ENCODE results near the gene NOTUM.
"Not testable (repeated sequence)": the region's sequence is repeated elsewhere in the genome, so short reads cannot be mapped to it uniquely, and the experiment has no call there.

NOTUM gene

DNA sequence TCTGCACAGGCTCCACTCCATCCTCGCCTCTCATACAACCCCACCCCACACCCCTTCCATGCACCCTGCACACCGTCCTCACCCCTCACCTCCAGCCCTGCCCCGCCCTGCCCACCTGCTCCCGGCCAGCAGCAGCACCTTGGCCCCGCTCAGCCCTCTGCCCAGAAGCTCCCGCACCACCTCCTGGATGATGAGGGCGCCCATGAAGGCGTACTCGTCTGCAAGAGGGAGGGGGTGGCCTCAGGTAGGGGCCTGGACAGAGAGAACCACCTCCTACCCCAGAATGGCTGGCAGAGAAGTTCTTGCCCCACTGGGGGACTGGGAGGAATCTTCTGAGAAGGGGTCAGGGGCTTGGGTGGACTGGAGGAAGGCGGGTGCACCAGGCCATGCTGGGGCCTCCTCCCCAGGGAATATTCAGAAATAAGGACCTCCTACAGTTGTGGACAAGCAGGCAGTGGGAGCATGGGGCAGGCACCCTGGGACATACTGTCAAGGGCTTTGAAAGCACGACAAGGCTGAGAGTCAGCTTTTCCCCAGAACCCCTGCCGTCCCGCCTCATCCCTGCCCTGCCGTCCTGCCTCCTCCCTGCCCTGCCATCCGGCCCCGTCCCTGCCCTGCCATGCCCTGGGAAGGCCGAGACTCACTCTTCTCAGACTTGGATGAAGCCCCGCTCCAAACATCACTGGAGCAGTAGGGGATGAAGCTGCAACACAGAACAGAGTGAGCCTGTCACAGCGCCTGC, 3.1 kb downstream of the NOTUM start:
- TF ChIP-seq, protein P1, sequence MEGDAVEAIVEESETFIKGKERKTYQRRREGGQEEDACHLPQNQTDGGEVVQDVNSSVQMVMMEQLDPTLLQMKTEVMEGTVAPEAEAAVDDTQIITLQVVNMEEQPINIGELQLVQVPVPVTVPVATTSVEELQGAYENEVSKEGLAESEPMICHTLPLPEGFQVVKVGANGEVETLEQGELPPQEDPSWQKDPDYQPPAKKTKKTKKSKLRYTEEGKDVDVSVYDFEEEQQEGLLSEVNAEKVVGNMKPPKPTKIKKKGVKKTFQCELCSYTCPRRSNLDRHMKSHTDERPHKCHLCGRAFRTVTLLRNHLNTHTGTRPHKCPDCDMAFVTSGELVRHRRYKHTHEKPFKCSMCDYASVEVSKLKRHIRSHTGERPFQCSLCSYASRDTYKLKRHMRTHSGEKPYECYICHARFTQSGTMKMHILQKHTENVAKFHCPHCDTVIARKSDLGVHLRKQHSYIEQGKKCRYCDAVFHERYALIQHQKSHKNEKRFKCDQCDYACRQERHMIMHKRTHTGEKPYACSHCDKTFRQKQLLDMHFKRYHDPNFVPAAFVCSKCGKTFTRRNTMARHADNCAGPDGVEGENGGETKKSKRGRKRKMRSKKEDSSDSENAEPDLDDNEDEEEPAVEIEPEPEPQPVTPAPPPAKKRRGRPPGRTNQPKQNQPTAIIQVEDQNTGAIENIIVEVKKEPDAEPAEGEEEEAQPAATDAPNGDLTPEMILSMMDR (IDR thresholded peaks at IDR 0.05; ENCODE audit: control extremely low read depth, extremely low read depth, low read depth, missing control alignments) = no peak
- DNase-seq (ENCODE audit: extremely low spot score) = no peak
- ChIA-PET CTCF (no interaction called here), POLR2A (no interaction called here)

DNA sequence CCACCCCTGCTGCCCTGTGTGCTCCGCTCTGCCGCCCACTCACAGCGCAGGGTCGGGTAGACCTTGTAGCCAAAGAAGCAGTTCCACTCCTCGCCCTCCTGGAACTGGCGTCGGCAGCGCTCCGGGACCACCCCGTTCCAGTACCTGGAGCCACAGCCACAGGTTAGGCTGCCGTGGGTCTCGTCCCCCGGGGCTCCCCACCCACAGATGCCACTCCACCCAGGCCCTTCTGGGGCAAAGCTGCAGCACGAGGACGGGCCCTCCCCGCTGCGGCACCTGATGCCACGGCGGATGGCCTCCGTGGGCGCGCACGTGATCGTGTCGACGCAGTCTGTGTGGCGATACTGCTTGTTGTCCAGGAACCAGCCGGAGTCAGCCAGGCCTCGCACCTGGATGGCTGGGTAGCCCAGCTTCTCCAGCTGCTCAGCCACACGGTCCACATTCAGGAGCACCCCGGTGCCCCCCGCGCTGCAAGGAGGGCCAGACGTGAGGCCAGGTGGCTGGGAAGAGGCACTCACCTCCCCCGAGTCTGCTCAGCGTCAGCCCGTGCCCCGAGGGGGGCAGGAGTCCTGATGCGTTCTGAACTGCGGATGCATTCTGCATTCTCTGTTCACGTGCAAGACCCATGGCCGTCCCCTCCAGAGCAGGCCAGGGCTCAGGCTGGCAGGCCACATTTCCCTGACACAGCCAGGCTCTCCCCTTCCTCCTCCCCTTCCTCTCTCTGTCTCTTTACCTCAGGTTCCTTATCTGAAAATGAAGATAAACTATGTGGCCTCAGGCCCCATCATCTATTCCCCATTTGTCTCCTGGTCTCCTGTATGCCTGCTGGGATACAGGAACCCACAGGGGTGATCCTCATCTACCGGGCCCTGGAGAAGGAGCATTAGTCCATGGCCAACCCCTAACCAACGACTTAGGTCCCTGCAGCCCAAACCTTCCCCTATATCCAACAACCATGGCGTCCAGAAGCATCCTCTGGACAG, 4.1 kb downstream of the NOTUM start:
- CTCF ChIA-PET = interaction anchor here (1.3 to 2.0 kb wide), 3 partner anchors 10 to 73 kb away, joined by 5 to 7 read pairs (median 5); partner anchors contain the start of genes CENPX and LRRC45

DNA sequence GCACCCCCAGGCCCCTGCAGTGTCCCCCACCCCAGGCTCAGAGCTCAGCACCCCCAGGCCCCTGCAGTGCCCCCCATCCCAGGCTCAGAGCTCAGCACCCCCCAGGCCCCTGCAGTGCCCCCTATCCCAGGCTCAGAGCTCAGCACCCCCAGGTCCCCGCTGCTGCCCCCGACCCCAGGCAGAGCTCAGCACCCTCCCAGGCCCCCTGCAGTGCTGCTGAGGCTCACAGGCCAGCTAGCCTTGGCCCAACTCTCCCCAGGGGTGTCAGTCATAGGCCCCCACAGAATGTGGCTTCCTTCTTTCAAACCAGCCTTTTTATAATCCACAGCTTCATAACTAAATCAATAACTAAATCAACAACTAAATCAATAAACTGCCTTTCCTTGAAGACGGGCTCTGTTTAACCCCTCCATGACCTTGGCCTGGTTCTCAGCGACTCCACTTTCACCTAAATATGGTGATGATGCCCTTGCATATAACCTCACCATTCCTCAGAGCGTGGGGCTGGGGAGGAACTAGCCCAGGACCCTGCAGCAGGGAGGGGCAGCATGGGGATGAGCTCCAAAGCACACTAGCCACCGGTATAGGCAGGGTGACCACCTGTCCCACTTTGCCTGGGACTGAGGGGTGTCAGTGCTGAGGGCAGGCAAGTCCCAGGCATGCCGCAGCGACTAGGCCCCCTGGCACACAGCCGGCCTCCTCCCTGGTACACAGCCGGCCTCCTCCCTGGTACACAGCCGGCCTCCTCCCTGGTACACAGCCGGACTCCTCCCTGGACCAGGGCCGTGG, 5.0 kb downstream of the NOTUM start:
- CTCF ChIA-PET = interaction anchor here (1.2 to 2.5 kb wide), 8 partner anchors 11 to 82 kb away, joined by 3 to 8 read pairs (median 5); partner anchors contain the start of genes CENPX, DCXR and LRRC45
- TF ChIP-seq, protein P1 (IDR thresholded peaks at IDR 0.05; ENCODE audit: control extremely low read depth, extremely low read depth, low read depth, missing control alignments) = no peak
- POLR2A ChIA-PET = no interaction called here
- no peak for DNase-seq (ENCODE audit: extremely low spot score)

More for the DNA sequence above, 4.1 kb downstream of the NOTUM start:
- POLR2A ChIA-PET = no interaction called here
- TF ChIP-seq, protein P1 (IDR thresholded peaks at IDR 0.05; ENCODE audit: control extremely low read depth, extremely low read depth, low read depth, missing control alignments) = no peak
- no peak for DNase-seq (ENCODE audit: extremely low spot score)

DNA sequence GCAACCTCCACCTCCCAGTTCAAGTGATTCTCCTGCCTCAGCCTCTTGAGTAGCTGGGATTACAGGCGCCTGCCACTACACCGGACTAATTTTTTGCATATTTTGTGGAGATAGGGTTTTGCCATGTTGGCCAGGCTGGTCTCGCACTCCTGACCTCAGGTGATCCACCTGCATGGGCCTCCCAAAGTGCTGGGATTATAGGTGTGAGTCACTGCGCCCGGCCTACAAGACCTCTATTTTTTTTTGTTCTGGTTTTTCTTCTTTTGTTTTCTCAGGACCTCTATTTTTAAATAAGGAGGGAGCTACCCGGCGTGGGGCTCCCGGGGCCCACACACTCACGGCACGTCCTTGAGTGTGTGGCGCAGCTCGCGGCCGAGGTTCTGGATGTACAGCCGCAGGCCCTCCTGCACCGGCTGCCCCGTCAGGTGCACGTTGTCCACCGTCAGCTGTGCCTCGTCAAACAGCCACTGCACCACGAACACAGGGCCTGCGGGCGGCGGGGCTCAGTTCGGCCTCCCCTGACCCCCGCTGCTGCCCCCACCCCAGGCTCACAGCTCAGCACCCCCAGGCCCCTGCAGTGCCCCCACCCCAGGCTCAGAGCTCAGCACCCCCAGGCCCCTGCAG, 5.8 kb downstream of the NOTUM start:
- no peak for DNase-seq (ENCODE audit: extremely low spot score)
- TF ChIP-seq, protein P1 (IDR thresholded peaks at IDR 0.05; ENCODE audit: control extremely low read depth, extremely low read depth, low read depth, missing control alignments) = no peak
- POLR2A ChIA-PET = no interaction called here

DNA sequence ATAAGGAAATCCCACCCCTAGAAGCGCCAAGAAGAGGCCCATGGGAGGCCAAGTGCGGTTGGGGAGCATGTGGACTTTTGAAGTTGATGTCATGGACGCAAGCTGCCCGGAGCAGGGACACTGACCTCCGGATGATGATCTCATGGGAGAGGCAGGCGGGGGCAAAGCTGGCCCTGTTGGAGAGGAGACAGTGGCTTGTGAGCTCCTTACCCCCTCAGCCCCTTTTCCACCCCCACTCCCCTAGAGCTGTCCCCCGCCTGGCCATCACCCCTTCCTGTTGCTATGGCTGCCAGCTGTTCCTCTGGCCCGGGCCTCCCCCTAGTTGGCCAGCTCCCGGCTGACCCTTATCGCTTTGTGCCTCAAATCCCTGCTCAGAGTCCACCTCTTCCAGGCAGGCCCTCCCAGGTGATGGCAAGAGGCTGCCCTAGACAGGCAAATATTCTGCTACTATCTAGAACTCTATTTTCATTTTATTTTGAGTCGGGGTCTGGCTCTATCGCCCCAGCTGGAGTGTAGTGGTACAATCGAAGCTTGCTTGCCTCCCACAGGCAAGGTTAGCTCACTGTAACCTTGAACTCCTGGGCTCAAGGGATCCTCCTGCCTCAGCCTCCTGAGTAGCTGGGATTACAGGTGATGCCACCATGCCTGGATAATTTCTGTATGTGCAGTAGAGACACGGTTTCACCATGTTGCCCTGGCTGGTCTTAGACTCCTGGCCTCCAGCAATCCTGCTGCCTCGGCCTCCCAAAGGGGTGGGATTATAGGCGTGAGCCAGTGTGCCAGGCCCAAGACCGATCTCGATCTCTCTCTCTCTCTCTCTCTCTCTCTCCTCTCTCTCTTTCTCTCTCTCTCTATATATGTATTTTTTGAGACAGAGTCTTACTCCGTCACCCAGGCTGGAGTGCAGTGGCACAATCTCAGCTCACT, 6.6 kb downstream of the NOTUM start:
- POLR2A ChIA-PET = interaction anchor here (0.5 kb wide), 1 partner anchor 62 kb away, joined by 6 read pairs; no protein-coding TSS in a partner anchor
- TF ChIP-seq, protein P1 (IDR thresholded peaks at IDR 0.05; ENCODE audit: control extremely low read depth, extremely low read depth, low read depth, missing control alignments) = no peak
- CTCF ChIA-PET = interaction anchor here (0.9 to 2.5 kb wide), 9 partner anchors 10 to 83 kb away, joined by 3 to 8 read pairs (median 4); partner anchors contain the start of genes CENPX, DCXR, LRRC45 and PCYT2
- no peak for DNase-seq (ENCODE audit: extremely low spot score)

More for the DNA sequence above, 5.8 kb downstream of the NOTUM start:
- CTCF ChIA-PET = interaction anchor here (0.9 to 2.5 kb wide), 9 partner anchors 11 to 82 kb away, joined by 3 to 8 read pairs (median 5); partner anchors contain the start of genes CENPX, DCXR and LRRC45

DNA sequence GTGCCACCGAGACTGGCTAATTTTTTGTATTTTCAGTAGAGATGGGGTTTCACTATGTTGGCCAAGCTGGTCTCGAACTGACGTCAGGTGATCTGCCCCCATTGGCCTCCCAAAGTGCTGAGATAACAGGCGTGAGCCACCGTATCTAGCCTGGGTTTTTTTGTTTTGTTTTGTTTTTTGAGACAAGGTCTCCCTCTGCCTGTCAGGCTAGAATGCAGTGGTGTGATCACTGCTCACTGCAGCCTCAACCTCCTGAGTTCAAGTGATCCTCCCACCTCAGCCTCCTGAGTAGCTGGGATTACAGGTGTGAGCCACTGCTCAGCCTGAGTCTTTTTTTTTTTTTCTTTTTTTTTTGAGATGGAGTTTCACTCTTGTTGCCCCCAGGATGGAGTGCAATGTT, 7.5 kb downstream of the NOTUM start:
- POLR2A ChIA-PET; DNase-seq (ENCODE audit: extremely low spot score): not testable (repeated sequence)
- CTCF ChIA-PET = interaction anchor here (1.2 to 2.3 kb wide), 3 partner anchors 43 to 84 kb away, joined by 3 to 7 read pairs (median 3); partner anchors contain the start of genes DCXR and PCYT2

Measured in GM10248 (cell line).